Amniotic epithelial cell (primary cell): ENCODE data around the gene MAPKAPK3.

Source experiments
- DNase-seq: peaks from one replicate; pipeline ENCODE4 v3.0.0-alpha.2; 2010; ENCODE audit warnings: low read depth

Gene MAPKAPK3

DNA sequence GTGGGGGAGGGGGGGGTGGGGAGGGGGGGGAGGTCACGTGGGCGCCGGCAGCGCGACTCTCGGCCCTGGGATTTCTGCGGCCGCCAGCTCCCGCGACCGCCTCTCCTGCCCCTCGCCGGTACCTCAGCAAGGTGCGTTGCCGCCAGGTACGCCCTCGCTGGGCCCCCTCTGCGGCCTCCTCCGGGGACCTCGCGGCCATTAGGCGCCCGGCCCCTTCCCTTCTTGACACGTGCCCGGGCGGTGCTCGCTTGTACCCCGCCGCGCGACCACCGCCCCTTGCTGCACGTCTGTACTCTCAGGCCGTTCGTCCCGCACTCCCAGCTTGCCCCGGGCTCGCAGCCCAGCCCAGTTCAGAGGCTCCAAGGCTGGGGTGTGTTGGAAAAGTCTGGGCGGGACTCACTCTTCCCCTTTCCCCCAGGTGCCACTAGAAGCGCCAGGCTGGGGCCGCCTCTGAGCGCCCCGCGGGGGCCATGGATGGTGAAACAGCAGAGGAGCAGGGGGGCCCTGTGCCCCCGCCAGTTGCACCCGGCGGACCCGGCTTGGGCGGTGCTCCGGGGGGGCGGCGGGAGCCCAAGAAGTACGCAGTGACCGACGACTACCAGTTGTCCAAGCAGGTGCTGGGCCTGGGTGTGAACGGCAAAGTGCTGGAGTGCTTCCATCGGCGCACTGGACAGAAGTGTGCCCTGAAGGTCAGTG is at the start of gene MAPKAPK3:
MAPKAPK3 (plus strand) TSS at position 56 of the 696 bp plus-strand sequence; CDS start at position 471, 415 bp downstream.
- DNase-seq: no peak

DNA sequence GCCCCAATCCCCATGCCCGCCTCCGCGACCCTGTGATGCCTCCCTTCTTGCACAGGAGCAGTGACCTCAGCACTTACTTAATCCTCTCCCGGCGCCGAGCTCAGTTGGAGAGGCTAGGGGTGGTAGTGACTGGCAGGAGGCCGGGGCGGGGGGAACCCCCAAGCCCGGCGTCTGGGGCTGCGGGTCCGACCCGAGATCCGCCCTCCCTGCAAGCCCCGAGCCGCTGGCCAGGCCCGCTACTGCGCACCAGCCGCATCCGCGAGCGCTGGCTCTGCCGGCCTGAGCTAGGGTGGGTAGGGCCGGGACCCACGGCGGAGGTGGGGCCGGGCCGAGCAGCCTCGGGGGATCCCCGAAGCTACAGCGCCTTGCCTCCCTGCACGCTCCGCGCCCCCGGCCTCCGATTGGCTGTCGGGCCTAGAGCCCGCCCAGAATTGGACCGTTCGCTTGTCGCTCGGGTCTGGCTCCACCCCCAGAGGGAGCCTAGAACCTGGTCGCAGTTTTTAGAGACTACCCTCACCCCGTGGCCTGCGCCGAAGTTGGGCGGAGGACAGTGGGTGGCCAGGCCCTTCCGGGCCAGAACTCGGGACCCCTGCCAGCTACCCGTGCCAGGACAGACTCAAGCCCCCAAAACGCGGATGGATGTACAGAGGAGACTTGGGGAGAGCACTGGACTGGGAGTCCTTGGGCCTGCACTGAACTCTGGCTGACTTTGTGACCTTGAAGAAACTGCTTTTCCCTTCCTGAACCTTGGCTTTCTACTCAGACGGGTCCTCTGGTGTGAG is 49.4 kb upstream of the MAPKAPK3 start, which contains the start of gene C3orf18:
C3orf18 (minus strand) TSS at position 362 of the 782 bp plus-strand sequence. CDS start 2,048 bp downstream, outside the sequence.
- DNase-seq: peak; percentile 85

DNA sequence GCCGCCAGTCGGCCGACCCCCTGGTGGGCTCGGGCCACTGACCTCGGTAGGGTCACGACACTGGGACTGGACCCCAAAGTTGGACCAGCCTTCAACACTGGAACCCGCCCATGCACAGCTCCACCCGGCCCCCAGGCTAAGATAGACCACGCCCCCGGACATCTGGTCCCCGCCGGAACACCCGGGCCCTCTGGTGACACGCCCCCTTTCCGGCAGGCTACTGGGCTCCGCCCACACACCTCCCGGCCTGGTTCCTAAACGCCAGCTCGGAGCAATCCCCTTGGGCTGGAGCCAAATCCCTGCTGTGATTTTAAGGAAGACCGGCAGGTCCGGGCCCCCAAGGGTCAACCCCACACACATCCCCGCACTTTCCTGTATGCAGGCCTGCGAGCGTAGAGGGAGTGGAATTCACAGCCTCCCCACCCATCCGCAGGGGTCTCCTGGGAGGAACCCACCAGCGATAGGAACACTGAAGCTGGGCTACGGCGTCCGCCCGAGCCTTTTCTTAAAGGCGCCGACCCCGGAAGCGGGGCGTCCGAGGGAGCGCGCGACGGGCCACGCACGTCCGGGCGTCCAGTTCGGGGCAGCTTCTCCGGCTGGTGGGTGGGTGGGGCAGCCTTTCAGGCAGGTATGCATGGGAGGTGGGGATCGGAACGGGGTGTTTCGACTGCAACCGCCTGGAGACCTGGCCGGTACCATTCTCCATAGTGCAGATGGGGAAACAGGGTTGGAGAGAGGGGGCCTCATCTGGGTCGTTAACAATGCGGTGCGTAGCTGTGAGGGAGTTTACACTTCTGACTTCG is 47.8 kb upstream of the MAPKAPK3 start, which contains the start of gene HEMK1:
HEMK1 (plus strand) TSS at position 576 of the 803 bp plus-strand sequence. CDS start 1,583 bp downstream, outside the sequence.
- DNase-seq: peak; percentile 89

DNA sequence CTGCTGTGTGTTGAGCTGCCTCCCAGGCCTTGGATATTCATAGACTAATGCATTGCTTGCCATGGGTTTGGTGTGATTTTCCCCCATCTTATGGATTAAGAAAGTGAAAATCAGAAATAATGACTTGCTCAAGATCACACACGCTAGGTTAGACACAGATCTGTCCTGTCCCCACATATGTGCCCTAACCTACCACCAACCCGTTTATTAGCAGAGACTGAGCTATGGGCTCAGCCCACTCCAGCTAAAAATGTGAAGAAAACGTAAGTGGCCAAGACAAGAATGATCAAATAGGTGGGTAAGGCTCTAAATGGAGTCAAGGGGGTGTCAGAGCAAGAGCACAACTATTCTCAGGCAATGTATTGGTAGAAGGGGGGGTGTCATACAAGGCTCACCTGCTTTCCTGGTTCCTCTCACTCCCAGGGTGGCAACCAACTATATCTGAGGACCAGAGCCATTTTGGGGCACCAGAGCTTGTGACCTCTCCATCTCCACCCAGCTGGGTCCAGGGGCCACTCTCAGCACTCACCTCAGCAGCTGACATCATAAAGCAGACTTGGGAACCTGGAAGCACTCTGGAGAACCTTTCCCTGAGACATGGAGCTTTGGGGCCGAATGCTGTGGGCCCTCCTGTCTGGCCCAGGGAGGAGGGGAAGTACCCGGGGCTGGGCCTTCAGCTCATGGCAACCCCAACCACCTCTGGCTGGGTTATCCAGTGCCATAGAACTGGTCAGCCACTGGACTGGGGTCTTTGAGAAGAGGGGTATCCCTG is 46.3 kb upstream of the MAPKAPK3 start:
- no peak for DNase-seq

DNA sequence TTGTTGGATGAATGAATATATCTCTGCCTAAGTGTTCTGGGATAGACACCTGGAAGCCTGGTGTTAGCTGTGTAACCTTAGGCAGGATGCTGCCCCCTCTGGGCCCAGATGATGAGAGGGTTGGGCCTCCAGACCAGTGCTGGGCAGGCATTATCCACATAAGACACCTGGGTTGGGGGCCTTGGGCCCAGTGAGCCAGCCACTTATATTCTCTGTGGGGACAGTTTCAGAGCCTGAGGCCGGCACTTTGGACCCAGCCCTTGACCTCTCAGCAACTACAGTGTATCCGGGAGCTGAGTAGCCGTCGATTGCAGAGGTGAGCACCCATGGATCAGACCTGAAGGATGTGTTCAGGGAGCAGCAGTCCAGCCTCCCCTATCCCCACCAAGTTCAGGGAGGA is 45.5 kb upstream of the MAPKAPK3 start:
- DNase-seq: no peak

DNA sequence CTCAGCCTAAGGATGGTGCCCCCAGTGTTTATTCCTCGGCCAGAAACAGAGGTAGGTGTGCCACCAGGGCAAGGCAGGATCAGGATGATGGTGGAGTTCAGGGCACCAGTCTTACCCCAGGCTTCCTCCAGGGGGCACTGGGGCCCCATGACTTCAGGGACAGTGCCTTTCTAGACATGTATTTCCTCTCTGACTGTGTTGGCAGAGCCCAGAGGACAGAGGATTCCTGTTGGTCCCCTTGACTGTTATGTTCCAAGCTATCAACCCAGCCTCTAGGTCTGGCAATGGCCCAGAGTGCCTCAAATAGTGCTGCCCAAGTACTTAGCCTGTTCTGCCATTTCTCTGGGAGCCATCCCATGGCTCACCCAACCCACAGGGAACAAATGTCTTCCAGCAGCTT is 44.8 kb upstream of the MAPKAPK3 start:
- DNase-seq: peak; percentile 47

DNA sequence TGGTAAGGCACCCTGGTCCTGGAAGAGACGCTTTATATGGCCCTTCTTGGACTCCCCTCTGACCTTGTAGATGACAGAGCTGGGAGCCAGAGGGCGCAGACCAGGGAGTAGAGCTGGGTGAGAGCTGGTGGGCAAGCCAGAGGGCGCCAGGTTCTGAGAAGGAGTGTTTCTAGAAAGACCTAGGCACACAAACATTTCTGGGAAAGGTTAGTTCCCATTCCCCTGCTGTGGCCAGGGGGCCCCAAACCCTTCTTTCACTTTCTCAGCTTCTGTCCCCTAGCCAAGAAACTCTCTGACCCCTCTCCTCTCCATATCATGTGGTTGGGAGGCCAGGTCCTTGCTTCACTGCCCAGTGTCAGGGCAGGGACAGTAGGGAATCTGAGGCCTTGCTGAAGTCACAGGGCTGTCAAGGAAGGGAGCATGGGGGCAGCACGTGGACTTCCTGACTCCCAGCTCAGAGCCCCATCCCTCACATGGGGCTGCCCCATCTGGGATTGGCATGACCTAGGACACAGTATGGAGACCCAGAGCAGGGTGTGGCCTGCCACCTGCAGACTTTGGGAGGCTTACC is 44.1 kb upstream of the MAPKAPK3 start:
- no peak for DNase-seq

DNA sequence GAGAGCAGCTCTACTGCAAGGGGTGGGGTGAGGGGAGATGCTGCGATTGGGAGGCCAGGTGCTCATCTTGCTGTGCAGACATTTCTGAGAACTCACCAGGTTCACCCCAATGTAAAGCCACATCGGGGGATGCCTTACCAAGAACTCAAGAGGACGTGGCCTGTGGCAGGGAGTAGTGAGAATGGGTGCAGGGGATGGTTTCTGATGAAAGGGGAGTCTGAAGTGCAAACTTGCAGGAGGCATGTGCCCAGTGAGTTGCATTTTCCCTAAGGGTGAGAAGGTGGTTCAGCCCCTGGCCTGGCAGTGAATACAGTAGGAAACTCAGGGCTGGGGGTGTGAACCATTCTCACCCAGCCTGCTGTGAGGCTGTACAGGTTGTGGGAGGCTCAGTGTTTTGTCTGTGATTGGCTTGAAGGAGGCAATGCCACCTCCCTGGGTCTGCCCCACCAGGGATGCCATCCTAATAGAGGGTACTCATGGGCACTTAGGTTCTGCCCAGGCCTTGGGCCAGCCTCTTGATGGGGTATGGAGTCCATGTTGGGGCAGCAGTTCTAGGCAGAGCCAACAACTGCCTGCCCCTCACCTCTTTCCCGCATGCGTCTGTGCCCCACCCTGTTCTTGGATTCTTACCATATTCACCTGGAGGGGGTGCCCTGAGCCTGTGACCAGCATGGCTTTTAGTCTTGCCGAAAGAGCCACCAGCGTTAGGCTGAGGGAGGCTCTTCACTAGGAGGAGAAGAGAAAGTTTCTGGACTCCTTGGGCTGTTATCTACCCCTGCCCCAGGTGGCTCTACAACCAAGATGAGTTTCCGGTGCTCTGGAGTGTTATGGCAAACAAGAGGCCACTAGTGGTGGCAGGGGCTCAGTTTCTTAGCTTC is 43.1 kb upstream of the MAPKAPK3 start:
- DNase-seq: no peak

DNA sequence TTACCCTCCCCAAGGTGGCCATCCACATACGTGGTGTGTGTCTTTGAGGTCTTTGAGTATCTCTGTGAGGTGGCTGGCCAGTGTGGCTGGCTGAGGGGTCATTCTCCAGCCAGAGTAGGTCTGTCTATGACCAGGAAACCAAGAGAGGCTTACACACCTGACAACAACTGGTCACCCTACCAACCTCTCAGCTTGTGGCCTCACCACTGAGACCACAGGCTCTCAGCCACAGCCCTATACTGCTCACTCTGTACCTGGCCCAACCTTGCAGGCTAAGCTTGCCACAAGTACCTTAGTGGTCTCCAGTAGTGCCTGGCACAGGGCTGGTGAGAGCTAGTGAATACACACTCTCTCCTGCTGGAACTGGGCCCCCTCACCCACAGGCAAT is 42.5 kb upstream of the MAPKAPK3 start:
- no peak for DNase-seq

DNA sequence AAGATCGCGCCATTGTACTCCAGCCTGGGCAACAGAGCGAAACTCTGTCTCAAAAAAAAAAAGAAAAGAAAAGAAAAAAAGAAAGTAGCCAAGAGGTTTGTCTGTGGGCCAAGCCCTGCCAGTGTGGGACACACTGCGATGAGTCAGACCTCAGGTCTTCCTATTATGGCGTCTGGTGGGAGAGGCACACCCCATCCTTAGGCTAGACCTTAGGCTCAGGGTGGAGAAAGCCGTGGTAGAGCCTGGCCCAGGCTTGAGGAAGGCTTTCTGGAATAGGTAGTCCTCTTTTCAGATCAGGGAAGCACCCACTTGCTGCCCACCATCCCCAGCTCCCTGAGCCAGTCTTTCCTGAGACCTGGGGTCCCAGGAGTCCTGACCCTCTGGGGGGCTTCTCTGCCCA is 41.6 kb upstream of the MAPKAPK3 start:
- no peak for DNase-seq

DNA sequence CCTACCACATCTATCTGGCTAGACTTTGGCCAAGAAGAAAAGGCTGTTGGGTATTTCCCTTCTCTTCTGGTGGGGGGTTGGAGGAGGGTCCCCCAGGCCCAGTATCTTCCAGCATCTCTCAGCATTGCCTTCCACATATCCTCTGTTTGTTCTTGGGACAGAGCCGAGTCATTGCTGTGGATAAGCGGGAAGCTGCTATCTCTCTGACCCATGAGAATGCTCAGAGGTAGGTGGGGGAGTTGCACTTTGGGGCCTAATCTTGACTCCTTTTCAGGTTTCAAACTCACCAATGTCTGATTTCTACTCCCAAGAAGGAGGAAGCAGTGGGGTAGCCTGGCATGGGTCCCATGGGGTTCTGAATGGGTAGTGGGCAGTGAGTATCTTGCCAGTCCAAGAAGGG is 39.6 kb upstream of the MAPKAPK3 start:
- DNase-seq: no peak

DNA sequence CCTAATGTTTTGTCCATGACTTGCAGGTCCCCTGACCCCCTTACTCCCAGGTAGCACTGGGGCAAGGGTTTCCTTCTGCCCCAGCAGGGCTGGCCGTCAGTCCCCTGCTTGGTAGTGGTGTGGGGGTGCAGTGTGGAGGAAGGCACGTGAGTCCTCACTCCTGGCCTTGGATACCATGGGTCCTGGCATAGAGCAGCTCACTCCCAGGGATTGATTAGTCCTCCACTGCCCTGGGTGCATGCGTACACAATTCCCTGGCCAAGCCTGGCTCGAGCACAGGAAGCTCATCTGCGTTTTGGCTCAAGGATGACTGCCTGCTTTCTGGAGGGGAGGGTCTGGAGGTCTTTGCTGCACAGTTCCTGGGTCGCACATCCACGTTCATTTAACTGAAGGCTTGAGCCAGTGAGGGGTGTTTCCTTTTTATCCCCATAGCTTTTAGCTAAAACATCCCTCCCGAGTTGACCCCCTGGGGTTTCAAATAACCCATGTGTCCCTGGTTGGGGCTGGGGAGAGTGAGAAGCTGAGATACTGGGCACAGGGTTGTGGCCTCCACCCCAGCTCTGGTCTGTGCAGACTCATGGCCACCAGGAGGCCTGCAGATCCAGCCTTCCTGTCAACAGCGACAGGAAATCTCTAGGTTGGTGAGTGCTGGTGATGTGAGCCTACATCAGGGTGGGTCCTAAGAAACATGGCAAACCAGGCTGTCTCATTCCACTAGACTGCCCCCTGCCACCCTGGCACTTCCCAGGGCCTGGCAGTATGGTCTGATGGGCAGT is 36.1 kb upstream of the MAPKAPK3 start:
- no peak for DNase-seq

DNA sequence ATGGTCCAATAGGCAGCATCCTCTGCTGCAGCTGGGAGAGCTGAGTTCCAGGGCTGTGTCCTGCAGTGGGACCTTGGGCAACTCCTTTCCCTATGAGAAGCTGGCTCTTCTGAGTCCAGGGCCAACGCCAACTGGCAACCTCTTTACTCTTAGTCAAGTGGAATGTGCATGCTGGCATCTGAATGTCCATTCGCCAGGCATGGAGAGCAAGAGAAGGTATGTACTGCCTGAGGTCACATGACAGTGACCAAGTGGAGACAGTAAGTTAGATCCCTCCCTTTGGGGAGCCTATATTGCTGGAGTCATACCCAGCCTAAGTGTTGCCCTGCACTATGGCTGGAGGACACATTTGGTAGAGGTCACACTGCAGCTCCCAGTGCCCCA is 35.5 kb upstream of the MAPKAPK3 start:
- no peak for DNase-seq

DNA sequence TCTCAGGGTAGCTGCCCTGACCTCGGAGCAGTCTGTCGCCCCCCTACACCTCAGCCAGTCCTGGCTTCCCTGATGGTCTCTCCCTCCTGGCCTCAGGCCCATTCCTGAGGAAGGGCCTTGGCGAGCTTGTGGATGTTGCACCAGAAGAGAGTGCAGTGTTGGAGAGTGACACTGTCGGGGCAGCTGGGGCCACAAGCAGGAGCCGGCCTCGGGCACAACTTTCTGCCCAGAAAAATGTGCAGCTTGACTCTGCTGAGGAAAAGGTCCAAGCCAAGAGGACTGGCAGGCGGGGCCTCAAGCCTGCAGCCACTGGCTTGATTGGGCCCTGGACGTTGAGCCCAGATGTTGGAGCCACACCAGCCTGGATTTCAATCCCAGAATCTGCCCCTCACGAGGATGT is 34.9 kb upstream of the MAPKAPK3 start:
- DNase-seq: no peak

DNA sequence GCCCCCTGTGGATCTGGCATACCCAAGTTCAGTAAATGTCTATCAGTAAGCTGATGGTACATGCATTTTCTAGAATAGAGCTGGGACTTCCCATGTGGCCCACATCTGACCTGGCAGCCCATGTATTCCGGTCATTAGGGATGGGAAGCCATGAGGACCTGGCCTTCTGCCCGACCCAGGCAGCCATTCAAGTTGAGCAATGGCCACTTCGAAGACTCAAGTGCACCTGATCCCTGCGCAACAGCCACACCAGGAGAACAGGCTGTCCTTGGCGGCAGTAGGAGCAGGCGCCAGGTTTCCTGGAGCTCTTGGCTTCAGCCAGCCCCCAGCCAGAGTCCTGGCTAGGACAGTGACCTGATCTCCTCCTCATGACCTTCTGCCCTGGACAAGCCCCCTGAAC is 33.1 kb upstream of the MAPKAPK3 start:
- DNase-seq: no peak

DNA sequence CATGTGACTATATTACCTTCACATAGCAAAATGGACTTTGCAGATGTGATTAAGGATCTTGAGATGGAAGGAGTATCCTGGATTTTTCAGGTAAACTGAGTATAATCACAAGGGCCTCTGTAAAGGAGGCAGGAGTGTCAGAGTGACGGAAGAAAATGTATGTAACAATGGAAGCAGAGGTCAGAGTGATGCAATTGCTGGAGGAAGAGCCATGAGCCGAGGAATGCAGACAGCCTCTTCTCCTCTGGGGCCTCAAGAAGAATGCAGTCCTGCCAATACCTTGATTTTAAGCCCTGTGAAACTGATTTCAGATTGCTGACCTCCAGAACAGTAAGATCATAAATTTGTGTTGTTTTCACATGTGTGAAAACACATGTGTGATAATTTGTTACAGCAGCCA is 32.6 kb upstream of the MAPKAPK3 start:
- peak; percentile 36 for DNase-seq

DNA sequence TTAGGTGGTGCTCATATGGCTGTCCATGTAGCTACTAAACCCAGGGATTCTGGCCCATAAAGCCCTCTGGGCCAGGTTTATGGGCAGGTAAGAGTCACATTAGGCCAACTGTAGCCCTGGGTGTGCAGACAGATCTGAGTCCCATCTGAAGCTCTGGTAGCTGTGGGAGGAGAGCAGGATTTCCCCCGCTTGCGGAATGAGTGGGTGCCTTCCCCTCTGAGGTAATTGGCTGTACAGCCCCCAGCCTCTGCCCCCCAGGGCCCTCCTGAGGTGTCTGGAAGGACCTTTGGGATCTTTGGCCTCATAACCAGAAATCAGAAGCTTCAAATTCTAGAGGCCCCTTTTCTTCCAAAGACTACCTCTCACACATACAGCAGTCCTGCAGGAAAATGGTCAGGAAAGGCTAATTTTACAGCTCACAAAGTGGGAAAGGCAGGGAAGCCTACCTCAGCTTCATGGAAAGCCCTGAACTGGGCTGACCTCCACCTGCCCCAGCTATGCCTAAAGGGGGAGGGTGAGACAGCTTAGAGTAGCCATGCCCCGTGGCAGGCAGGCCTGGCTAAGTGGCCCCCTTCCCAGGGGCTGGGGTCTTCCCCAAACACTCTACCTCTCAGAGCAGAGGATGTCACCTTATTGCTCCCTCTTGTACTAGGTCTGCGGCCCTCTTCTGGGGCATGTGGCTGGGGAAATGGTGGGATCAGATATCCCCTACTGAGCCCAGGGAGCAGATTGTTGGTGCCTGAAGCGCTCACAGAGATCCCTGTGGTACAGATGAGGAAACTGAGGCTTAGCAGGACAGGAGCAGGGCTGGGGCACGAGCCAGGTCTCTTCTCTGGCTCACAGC is 30.8 kb upstream of the MAPKAPK3 start:
- no peak for DNase-seq

DNA sequence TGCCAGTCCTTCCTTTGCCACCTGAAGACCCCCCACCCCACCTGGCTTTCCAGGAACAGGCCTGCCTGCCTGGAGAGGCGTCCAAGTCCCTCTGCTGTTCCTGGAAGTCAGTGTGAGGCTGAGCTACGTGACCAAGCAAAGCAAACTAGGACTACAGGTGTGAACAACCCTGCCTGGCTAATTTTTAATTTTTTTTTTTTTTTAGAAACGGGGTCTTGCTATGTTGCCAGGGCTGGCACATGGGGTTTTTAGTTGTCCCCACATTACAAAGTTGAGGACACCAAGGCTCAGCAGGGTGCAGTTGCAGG is 30.2 kb upstream of the MAPKAPK3 start:
- no peak for DNase-seq

DNA sequence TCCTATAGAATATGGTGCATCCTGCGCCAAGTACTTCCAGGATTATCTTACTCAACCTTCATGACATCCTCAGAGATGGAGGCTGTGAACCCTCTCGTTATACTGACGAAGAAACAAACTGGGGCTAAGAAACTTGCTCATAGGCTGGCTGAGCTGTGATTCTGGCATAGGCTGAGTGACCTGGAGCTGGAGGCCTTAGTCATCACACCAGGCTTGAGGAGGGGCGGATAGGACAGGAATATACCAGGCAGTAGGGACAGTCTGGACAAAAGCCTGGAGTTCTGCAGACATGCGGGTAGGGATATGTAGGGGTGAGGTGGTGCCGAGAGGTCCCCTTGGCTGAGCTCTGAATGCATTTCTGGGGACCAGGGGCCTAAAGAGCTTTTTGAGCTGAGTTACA is 29.6 kb upstream of the MAPKAPK3 start:
- peak; percentile 27 for DNase-seq
